GM18507 (cell line): ENCODE measurements around the gene DERA.
A peak's percentile ranks its signal among the peaks of the same experiment; 100 is the strongest.
"Not testable (repeated sequence)": the region's sequence is repeated elsewhere in the genome, so short reads cannot be mapped to it uniquely, and the experiment has no call there.

Experiments used
- DNase-seq: peaks from one replicate; pipeline ENCODE4 v3.0.0; 2011; ENCODE audit warnings: low read depth; ENCODE audit not compliant: insufficient read length; ENCODE audit errors: extremely low spot score
- FAIRE-seq: peaks from 2 replicates; lab custom pipeline; 2011; peaks lifted over from hg19 to GRCh38; lab: Jason Lieb, UNC

Gene DERA

DNA sequence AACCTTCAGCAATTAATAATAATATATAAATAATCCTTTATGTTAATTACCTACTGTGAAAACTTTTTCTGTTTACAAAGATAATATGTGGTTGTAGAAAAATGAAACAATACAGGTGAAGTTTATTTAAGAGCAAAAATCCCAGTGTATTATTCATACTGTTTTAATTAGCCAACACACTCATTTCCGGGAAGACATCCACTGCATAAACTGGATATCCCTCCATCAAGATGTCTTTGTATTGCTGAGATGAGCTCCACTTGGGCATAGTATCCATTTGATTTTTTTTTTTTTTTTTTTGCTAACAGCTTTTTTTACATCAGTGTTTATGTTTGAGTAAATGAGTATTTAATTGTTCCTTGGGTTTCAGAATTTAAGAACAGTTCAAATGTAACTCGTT, 13.7 kb upstream of the DERA start:
- no peak for FAIRE-seq
- no peak for DNase-seq

DNA sequence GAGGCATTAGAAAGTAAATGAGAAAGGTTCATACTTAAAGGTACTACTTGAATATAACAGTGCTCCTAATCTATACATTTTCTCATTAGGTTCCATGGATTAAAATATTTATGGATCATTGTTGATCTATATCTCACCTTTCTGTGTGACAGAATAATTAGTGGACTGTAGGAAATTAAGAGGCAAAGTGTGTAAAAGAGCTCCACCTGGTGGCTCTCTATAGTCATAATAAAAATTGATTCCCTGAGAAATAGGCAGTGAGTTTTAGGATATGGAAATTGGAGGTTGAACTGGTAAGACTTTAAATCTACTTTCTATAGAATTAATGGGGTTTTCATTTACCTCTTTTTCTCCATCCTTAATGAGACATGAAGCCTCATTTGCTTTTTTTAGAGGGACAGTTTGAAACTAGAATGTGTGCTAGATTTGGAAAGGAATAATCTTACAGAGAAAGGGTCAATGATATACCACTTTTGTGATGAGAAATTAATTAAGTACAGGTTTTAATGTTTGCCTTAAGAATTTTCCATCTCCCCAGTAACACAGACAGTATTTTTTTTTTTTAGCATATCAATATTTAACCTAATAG, 11.8 kb upstream of the DERA start:
- FAIRE-seq = no peak
- no peak for DNase-seq

DNA sequence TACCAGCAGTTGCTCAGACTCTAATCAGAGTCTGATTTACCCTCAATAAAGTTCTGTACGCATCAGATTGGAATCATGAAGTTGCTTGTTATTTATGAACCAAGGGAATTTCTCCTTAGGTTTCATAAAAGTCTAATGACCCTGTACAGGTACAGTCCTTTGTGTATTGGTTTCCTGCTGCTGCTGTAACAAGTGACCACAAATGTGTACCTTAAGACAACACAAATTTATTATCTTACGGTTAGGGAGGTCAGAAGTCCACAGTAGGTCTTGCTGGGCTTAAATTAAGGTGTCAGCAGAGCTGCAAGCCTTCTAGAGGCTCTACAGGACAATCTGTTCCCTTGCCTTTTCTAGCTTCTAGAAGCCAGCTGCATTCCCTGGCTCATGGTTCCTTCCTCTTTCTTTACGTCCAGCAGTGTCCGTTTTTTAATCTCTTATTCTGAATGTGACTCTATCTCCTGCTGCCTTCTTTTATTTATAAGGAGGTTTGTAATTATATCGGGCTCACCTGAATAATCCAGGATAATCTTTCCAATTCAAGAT, 6.7 kb upstream of the DERA start:
- FAIRE-seq (no peak), DNase-seq (no peak)

DNA sequence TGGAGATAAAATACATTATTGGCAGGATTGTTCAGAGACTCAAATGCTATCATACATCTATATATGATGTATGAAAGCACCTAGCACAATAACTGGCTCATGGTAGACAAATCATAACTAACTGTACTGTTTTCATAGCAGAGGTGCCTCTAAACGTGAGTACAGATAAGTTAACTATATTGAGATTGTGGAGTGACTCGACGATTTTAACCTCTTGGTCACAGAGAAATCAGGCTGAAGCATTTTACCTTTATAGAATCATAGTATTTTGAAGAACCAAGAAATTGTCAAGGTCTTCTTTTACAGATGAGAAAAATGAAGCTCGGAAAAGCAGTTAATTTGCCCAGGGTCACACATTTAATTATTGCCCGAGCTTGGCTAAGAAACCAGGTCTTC, 666 bp upstream of the DERA start:
- FAIRE-seq (no peak), DNase-seq (no peak)

DNA sequence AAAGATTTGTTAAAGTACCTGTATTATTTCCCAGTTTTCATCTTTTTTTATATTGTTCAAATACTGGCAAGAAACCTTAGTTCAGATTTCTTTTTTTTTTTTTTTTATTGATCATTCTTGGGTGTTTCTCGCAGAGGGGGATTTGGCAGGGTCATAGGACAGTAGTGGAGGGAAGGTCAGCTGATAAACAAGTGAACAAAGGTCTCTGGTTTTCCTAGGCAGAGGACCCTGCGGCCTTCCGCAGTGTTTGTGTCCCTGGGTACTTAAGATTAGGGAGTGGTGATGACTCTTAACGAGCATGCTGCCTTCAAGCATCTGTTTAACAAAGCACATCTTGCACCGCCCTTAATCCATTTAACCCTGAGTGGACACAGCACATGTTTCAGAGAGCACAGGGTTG, 799 bp downstream of the DERA start:
- not testable (repeated sequence) for FAIRE-seq, DNase-seq

DNA sequence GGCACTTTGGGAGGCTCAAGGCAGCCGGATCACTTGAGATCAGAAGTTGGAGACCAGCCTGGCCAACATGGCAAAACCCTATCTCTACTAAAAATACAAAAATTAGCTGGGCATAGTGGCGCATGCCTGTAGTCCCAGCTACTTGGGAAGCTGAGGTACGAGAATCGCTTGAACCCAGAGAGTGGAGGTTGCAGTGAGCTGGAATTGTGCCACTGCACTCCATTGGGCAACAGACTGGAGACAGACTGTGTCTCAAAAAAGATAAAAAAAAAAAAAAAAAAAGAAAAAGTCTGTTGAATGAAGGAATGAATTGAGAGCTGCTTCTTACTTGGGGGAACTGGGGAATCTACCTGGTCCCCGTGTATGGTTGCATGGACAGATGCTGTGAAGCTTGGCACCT, 3.0 kb downstream of the DERA start:
- not testable (repeated sequence) for DNase-seq, FAIRE-seq

DNA sequence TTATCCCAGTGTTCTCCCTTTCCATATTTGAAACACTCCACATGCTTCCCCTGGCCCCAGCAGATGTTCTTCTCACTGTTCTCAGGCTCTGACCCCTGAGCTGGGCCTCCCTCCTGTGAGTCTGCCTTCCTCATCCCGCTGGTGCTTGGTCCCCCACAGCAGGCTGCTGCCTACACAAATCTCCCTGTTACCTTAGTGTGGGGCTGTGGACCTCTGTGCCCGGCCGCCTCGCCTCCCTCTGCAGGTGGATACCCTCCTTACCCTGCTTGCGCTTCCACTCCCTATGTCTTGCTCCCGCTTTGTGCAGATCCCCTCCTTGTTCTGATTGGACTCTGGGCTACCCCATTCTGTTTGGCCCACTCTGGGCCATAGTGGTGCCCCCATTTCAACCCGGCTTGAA, 6.9 kb downstream of the DERA start:
- FAIRE-seq = no peak

DNA sequence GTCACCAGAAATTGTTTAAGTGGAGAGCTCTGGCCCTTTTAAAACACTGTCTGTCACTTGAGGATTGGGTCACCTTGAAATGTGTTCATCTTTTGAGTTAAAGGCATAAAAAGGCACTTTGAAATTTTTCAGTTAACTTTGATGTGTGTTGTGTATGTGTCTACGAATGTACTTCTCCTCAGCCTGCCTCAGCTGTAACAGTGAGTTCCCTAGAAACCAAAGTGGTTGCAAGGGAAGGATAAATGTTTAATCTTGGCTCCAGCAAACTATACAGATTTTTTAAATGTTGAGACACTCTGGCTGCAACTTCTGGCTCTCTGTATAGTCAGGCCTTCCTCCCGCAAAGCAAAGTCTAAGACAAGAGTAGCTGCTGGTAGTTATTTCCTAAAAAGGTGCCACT, 8.3 kb downstream of the DERA start:
- no peak for FAIRE-seq
- no peak for DNase-seq

More for the DNA sequence above, 6.9 kb downstream of the DERA start:
- DNase-seq = no peak

DNA sequence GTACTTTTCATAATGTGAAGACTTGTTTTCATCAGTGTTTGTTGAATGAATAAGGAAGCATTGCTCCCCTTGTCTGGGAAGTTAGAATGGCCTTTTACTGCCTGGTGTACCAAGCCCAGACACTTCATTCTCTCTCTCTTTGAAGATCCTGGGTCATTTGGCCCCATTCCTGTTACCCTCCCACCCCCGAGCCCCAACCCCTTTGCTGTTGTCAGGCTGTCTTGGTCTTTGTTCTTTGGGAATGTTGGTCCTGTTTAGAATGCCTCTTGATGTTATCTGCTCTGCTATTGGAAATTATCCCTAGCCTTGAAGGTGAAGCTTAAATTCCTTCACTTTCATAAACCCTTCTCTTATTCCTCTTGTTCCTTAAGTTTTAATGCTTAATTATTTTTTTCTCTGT, 13.8 kb downstream of the DERA start:
- FAIRE-seq (no peak), DNase-seq (no peak)

DNA sequence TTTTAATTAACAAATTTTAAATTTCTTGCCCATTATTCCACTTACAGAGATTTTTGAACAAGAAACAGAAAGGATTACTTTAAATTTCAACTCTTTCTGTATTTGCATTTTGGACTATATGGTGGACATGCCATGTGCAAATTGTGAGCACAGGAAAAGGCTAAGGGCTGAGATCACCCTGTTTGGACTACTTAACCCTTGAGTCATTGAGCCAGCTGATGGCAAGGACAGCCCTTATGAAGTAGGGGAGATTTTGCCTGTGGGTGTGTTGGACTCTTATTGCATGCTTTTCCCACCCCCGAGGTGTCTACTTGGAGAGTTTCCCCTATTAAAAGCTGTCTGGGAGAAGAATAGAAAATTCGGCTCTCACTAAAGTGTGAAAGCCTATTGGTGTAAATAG, 17.2 kb downstream of the DERA start:
- DNase-seq (no peak), FAIRE-seq (no peak)

DNA sequence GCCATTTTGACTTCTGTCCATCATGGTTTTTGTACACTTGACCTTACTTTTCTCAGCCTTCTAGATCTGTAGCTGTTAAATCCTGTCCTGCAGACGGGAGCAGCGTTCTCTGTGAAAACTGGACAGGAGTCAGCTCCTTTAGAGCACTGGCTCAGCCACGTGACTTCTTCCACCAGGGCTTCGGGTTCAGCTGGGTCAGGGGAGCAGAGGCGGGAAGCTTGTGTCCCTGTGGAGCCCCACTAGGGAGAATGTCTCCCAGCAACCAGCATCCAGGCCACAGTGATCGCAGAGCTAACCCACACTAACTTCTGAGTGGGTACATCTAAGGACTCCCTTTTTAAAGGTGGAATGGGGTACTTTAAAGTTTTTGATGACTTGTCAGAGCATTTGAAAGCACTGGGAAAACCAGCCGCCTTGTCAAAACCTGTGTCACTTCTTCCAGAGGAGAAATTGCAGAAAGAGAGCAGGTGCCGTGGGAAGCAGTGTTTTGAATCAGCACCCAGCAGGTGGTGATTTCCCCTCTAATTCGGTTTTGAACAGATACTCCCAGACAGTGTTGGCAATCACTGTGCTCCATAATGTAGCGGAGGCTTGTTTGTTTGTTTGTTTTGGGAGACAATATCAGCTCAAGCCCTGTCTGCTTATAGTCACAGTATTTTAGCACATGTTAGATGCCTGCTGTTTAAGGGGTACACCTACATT, 17.9 kb downstream of the DERA start:
- DNase-seq (no peak), FAIRE-seq (no peak)

DNA sequence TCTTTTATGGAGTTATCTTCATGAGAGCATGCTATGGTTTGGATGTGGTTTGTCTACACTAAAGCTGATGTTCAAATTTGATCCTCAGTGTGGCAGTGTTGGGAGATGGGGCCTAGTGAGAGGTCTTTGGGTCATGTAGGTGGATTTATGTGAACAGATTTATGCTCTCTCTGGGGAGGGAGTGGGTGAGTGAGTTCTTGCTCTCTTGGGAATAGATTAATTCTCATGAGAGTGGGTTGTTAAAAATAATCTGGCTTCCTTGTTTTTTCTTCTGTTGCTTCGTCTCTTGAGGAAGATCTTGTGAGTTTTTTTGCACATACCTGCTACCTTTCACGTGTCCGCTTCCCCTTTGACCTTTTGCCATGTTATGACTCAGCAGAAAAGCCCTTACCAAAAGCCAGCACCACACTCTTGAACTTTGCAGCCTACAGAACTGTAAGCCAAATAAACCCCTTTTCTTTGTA, 20.5 kb downstream of the DERA start:
- no peak for DNase-seq
- peak; percentile 65 for FAIRE-seq

DNA sequence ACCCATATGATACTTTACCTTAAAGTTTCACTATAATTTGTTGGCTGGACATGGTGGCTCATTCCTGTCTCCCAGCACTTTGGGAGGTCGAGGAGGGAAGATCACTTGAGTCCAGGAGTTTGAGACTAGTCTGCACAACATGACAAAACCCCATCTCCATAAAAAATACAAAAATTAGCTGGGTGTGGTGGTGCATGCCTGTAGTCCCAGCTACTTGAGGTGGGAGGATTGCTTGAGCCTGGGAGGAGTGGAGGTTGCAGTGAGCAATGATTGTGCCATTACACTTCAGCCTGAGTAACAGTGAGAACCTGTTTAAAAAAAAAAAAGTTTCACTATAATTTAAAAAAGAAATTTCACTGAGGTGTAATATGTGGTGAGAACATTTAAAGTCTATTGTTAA, 21.2 kb downstream of the DERA start:
- DNase-seq = no peak
- no peak for FAIRE-seq

DNA sequence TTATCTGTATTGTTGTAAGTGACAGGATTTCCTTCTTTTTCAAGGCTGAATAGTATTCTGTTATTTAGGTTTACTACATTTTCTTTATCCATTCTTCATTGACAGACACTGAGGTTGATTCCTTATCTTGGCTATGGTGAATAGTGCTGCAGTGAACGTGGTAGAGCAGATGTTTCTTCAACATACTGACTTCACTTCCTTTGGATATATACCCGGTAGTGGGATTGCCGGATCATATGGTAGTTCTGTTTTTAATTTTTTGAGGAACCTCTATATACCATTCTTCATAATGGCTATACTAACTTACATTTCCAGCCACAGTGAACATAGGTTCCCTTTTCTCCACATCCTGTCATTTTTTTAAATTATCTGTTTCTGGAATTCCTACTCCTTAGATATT, 21.8 kb downstream of the DERA start:
- no peak for DNase-seq
- FAIRE-seq = no peak

DNA sequence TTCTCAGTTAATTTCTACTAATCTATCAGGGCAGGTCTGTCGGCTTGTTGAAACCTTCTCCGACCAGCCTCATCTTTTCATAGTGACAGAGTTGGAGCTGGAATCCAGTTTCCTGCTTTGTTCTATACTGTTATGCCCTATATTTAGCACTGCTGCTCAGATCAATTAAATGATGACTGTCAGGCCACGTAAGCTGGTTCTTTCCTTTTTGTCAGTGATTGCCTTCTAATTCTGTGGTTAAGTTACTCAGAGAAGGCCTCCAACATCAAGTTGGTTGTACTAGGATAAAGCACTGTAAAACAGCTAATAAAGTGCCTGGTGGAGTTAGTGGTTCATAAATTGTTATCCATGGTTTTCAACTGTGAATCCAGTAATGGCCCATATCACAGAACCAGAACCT, 22.6 kb downstream of the DERA start:
- no peak for DNase-seq
- FAIRE-seq = no peak

DNA sequence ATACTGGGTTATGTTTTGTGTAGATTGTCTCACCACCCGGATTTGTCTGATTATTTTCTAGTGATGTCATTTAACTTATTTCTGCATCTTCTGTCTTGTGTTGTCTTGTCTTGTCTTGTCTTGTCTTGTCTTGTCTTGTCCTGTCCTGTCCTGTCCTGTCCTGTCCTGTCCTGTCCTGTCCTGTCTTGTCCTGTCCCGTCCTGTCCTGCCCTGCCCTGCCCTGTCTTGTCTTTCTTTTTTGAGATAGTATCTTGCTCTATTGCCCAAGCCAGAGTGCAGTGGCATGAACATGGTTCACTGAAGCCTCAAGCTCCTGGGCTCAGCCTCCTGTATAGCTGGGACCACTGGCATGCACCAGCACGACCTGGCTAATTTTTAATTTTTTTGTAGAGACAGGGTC, 25.6 kb downstream of the DERA start:
- DNase-seq = no peak
- FAIRE-seq = no peak

DNA sequence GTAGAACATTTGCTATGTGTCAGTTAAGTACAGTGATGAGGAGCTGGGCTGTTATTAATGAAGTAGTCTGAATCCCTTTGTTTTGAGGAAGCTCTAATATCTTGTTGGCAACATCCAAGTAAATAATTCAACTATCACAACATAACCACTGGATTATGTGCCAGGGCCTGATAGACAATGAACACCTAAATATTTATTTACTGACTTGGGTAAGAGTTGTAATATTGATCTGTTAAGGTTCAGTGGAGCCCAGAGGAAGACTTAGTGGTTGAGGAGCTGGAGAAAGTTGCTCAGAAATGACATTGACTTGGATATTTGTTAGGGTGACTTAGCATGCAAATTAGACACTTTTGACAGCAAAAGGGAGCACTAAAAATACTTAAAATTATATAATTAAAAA, 26.8 kb downstream of the DERA start:
- DNase-seq (no peak), FAIRE-seq (no peak)

DNA sequence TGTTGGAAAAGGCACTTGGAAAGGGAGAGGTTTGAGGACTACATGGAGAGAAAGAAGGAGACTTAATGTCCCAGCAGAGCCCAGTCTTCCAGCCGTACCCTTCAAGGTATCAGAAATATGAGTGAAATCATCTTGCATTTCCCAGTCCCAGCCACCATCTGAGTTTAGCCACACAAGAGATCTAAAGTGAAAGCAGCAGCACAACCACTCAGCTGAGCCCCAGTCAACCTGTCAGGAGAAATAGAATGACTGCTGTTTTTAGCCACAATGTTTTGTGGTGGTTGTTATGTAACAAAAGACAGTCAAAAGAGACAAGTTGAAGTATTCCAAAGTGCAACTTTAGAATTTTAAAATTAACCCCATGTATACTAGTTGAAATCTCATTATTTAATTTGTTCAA, 28.0 kb downstream of the DERA start:
- FAIRE-seq (no peak), DNase-seq (no peak)

DNA sequence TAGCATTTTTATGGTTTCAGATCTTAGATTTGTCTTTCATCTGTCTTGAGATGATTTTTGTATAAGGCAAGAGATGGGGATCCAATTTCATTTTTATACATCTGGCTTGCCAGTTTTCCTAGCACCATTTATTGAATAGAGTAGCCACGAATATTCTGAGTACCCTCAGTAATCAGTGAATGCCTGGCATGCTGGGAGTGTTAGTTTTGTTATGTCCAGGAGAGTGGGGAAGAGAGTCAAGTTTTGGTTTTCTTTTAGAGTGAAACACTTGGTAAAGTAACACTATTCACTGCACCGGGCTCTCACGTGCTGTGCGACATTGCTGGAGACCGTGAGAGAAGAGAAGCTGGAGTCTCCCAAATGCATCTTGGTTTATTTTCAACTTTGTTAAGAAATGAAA, 31.3 kb downstream of the DERA start:
- FAIRE-seq (no peak), DNase-seq (no peak)

DNA sequence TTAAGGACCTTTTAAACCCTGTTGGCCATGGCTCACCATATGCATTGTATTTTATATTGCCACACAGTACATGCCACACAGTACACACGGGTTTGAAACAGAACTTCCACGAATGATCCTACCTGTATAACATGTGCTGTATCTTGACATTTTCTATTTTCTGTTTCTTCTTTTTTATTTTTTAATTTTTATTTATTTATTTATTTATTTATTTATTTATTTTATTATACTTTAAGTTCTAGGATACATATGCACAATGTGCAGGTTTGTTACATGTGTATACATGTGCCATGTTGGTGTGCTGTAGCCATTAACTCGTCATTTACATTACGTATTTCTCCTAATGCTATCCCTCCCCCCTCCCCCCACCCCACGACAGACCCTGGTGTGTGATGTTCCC, 32.4 kb downstream of the DERA start:
- DNase-seq, FAIRE-seq: not testable (repeated sequence)

DNA sequence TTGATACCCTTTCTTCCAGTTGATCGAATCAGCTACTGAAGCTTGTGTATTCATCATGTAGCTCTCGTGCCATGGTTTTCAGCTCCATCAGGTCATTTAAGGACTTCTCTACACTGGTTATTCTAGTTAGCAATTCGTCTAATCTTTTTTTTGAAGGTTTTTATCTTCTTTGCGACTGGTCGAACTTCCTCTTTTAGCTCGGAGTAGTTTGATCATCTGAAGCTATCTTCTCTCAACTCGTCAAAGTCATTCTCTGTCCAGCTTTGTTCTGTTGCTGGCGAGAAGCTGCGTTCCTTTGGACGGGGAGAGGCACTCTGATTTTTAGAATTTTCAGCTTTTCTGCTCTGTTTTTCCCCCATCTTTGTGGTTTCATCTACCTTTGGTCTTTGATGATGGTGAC, 37.3 kb downstream of the DERA start:
- not testable (repeated sequence) for DNase-seq

More for the DNA sequence above, 37.3 kb downstream of the DERA start:
- FAIRE-seq = not testable (repeated sequence)
